CD4-positive, alpha-beta memory T cell (primary cell): ENCODE measurements around the gene SAP30BP. TPM values are rescaled to one million over a fixed set of nuclear protein-coding genes. Genes with fewer than 3 reads are reported as not detected.

Source experiments
- CTCF ChIA-PET: fragments of 350-600 bp; sonication (Branson Sonifier 250); formaldehyde crosslinking; loops from one replicate; lab custom pipeline; 2021; ENCODE audit warnings: inconsistent platforms; ENCODE audit not compliant: partially characterized antibody; lab: Charles Lee
- POLR2A ChIA-PET: fragments of 350-600 bp; sonication (Branson Sonifier 250); formaldehyde crosslinking; loops from one replicate; lab custom pipeline; 2021; ENCODE audit not compliant: partially characterized antibody; lab: Charles Lee
- DNase-seq, 5 donors: peaks; one replicate each; pipeline versions ENCODE4 v3.0.0 to v3.0.0-alpha.2; 2020 to 2022; ENCODE audit warnings: mixed read lengths in 1 of 5
- H3K27ac ChIP-seq: one replicate; pipeline ENCODE4 v1.7.0; 2013; ENCODE audit warnings: low read depth, low read length
- H3K27me3 ChIP-seq: 2 replicates; pipeline ENCODE4 v1.7.0; 2013; ENCODE audit warnings: mild to moderate bottlenecking, low read length, moderate library complexity; ENCODE audit not compliant: insufficient read depth
- H3K36me3 ChIP-seq: 2 replicates; pipeline ENCODE4 v1.7.0; 2013; ENCODE audit warnings: mild to moderate bottlenecking, low read length, moderate library complexity; ENCODE audit not compliant: insufficient read depth
- H3K4me1 ChIP-seq: 2 replicates; pipeline ENCODE4 v1.7.0; 2013; ENCODE audit warnings: mild to moderate bottlenecking, low read length, moderate library complexity; ENCODE audit not compliant: insufficient read depth
- H3K4me3 ChIP-seq, 2 donors: one replicate each; pipeline ENCODE4 v1.7.0; 2013; ENCODE audit warnings: low read length in 2 of 2, mild to moderate bottlenecking in 1 of 2
- H3K9me3 ChIP-seq, 2 donors: one replicate each; pipeline ENCODE4 v1.7.0; 2013; ENCODE audit warnings: low read length in 2 of 2, control low read depth in 1 of 2; ENCODE audit not compliant: control insufficient read depth in 1 of 2
- H3K27ac Mint-ChIP-seq, 7 donors: one replicate each; pipeline ENCODE4 v1.8.0; 2020 to 2021; ENCODE audit warnings: mixed read lengths in 7 of 7, mild to moderate bottlenecking in 6 of 7, inconsistent platforms in 3 of 7, moderate library complexity in 3 of 7
- H3K27me3 Mint-ChIP-seq, 2 donors: one replicate each; pipeline ENCODE4 v1.8.0; 2020 to 2021; ENCODE audit warnings: mixed read lengths in 2 of 2
- H3K36me3 Mint-ChIP-seq, 2 donors: one replicate each; pipeline ENCODE4 v1.8.0; 2020 to 2021; ENCODE audit warnings: mixed read lengths in 2 of 2, inconsistent platforms in 1 of 2, mild to moderate bottlenecking in 1 of 2
- H3K4me1 Mint-ChIP-seq, 4 donors: one replicate each; pipeline ENCODE4 v1.8.0; 2020 to 2021; ENCODE audit warnings: mixed read lengths in 4 of 4, mild to moderate bottlenecking in 1 of 4
- H3K4me3 Mint-ChIP-seq, 8 donors: one replicate each; pipeline ENCODE4 v1.8.0; 2020 to 2021; ENCODE audit warnings: mixed read lengths in 8 of 8, mild to moderate bottlenecking in 7 of 8, moderate library complexity in 6 of 8, inconsistent platforms in 3 of 8
- H3K9me3 Mint-ChIP-seq, 8 donors: one replicate each; pipeline ENCODE4 v1.8.0; 2020 to 2021; ENCODE audit warnings: mixed read lengths in 8 of 8, mild to moderate bottlenecking in 5 of 8, inconsistent platforms in 3 of 8, moderate library complexity in 1 of 8
- intact Hi-C: fragments of 100-400 bp; cut with micrococcal nuclease; formaldehyde crosslinking; loops from one replicate; pipeline ENCODE4 v1.15.1; 2023
- polyA plus RNA-seq, 2 donors: library from polyadenylated mRNA; unstranded; fragments of 300-500 nt; fragmentation: Illumina TruSeq; gene quantifications; one replicate each; pipeline ENCODE4 v1.2.3, GENCODE V29; 2021
- total RNA-seq, 2 experiments: library from RNA; stranded (reverse); gene quantifications; one replicate each; pipeline ENCODE4 v1.2.3, GENCODE V29; 2021

SAP30BP gene
- total and polyA plus RNA-seq, 4 experiments from 2014 or later = 69.9 to 119 (median 97.5) TPM

DNA sequence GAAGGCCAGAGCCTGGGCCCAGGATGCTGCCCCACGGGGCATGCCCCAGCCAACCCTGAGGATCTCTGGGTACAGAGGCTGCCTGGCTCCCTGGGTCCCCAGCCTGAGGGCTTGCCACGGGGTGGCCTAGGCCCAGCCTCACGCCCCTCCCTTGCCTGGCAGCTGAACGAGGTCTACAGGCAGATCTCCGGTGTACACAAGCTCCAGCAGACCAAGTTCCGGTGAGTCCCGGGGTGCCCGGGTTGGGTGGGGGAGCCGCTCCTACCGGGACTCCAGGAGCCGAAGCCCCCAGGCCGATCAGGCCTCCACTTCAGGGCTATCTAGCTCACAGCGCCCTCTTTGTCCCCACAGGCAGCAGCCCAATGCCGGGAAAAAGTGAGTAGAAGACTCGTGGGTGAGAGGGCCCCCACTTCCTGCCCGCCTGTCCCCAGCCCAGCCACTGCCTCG is 73.5 kb downstream of the SAP30BP start:
- Mint-ChIP-seq H3K27ac (no peak overlapping the region), H3K4me1 (no peaks in the 10 kb centered on the region), H3K4me3 (no peak overlapping the region), H3K9me3 (no peaks in the 10 kb centered on the region), H3K27me3 (no peaks in the 10 kb centered on the region), H3K36me3 (no peaks in the 10 kb centered on the region)
- no peaks in the 10 kb centered on the region for H3K36me3 ChIP-seq
- intact Hi-C loops = no loop called here
- DNase-seq = no peak
- no peaks in the 10 kb centered on the region for H3K9me3 ChIP-seq
- H3K27me3 ChIP-seq = no peaks in the 10 kb centered on the region
- no peak overlapping the region for H3K27ac ChIP-seq
- no peaks in the 10 kb centered on the region for H3K4me1 ChIP-seq
- ChIA-PET POLR2A (no interaction called here), CTCF (interaction anchor here (2.1 kb wide), 1 partner anchor 107 kb away, joined by 7 read pairs; the partner anchor contains the start of gene SMIM5)
- H3K4me3 ChIP-seq = no peak overlapping the region

DNA sequence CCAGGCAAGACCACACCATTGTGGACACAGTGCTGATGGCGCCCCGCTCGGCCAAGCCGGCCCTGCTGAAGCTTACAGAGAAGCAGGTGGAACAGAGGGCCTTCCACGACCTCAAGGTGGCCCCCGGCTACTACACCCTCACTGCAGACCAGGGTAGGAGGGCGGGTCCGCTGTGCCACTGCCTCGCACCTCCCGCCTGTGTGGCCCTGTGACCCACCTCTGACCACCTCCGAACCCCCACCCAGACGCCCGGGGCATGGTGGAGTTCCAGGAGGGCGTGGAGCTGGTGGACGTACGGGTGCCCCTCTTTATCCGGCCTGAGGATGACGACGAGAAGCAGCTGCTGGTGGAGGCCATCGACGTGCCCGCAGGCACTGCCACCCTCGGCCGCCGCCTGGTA is 75.2 kb downstream of the SAP30BP start:
- DNase-seq = no peak
- H3K4me1 Mint-ChIP-seq = no peaks in the 10 kb centered on the region
- no peaks in the 10 kb centered on the region for H3K36me3 Mint-ChIP-seq
- Histone ChIP-seq H3K4me1 (no peaks in the 10 kb centered on the region), H3K9me3 (no peaks in the 10 kb centered on the region), H3K27ac (no peak overlapping the region), H3K4me3 (no peak overlapping the region), H3K27me3 (no peaks in the 10 kb centered on the region), H3K36me3 (no peaks in the 10 kb centered on the region)
- intact Hi-C loops = no loop called here
- H3K27ac Mint-ChIP-seq = no peak overlapping the region
- ChIA-PET CTCF (interaction anchor here (2.1 to 12.1 kb wide), 2 partner anchors 69 to 109 kb away, joined by 7 to 162 read pairs; partner anchors contain the start of gene SMIM5), POLR2A (no interaction called here)
- H3K9me3 Mint-ChIP-seq = no peaks in the 10 kb centered on the region
- no peak overlapping the region for H3K4me3 Mint-ChIP-seq
- no peaks in the 10 kb centered on the region for H3K27me3 Mint-ChIP-seq

DNA sequence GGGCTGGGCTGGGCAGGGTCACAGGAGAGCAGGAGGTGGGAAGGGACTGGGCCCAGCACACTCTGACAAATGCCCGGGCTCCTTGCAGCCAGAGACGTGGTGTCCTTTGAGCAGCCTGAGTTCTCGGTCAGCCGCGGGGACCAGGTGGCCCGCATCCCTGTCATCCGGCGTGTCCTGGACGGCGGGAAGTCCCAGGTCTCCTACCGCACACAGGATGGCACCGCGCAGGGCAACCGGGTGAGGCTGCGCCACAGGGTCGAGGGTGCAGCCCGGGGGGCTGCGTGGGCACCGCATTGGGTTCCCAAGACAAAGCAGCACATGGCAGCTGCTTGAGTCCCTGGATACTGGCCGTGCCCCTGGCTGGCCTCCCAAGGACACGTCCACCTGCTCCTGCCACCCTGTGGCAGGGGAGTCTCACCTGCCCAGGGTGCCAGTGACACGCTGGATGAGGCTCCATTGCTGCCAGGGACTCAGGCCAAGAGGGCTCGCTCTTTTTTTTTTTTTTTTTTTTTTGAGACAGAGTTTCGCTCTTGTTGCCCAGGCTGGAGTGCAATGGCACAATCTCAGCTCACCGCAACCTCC is 76.6 kb downstream of the SAP30BP start:
- H3K9me3 ChIP-seq = no peaks in the 10 kb centered on the region
- Mint-ChIP-seq H3K4me3 (no peak overlapping the region), H3K4me1 (peaks cover 3 to 6% (median 5%) of the 10 kb centered on the region in 4 donors), H3K9me3 (no peaks in the 10 kb centered on the region), H3K36me3 (no peaks in the 10 kb centered on the region), H3K27me3 (peaks cover 0 to 3% of the 10 kb centered on the region in 2 donors), H3K27ac (no peak overlapping the region)
- intact Hi-C loops = no loop called here
- H3K27me3 ChIP-seq = no peaks in the 10 kb centered on the region
- no peak overlapping the region for H3K4me3 ChIP-seq
- H3K36me3 ChIP-seq = no peaks in the 10 kb centered on the region
- no peak for DNase-seq
- H3K27ac ChIP-seq = no peak overlapping the region
- ChIA-PET POLR2A (no interaction called here), CTCF (interaction anchor here (12.1 kb wide), 1 partner anchor 70 kb away, joined by 162 read pairs; no protein-coding TSS in a partner anchor)
- H3K4me1 ChIP-seq = no peaks in the 10 kb centered on the region

DNA sequence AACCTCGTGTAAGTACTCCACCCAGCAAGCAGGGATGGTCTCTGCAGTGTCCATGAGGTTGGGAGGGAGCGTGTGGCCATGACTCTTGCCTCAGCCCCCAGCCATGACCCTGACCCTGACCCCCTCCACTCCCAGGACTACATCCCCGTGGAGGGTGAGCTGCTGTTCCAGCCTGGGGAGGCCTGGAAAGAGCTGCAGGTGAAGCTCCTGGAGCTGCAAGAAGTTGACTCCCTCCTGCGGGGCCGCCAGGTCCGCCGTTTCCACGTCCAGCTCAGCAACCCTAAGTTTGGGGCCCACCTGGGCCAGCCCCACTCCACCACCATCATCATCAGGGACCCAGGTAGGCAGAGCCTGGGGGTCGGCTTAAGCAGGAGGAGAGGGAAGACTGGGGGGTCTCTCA is 81.6 kb downstream of the SAP30BP start:
- Mint-ChIP-seq H3K27me3 (peaks cover 0 to 3% of the 10 kb centered on the region in 2 donors), H3K9me3 (no peaks in the 10 kb centered on the region), H3K27ac (no peak overlapping the region), H3K36me3 (no peaks in the 10 kb centered on the region), H3K4me1 (peaks cover 9 to 22% (median 15%) of the 10 kb centered on the region in 4 donors), H3K4me3 (no peak overlapping the region)
- Histone ChIP-seq H3K9me3 (no peaks in the 10 kb centered on the region), H3K27me3 (no peaks in the 10 kb centered on the region), H3K4me1 (peaks cover 15% of the 10 kb centered on the region), H3K27ac (no peak overlapping the region), H3K4me3 (no peak overlapping the region), H3K36me3 (no peaks in the 10 kb centered on the region)
- intact Hi-C loops = loop anchor here (1.0 kb wide), 1 partner anchor 73 kb away; no protein-coding TSS in a partner anchor
- ChIA-PET POLR2A (interaction anchor here (1.3 to 1.9 kb wide), 6 partner anchors 73 to 119 kb away, joined by 3 to 6 read pairs (median 4); partner anchors contain the start of gene RECQL5), CTCF (interaction anchor here (0.7 to 12.5 kb wide), 43 partner anchors 11 to 444 kb away, joined by 3 to 326 read pairs (median 4); partner anchors contain the start of genes GALK1, RECQL5, SAP30BP and SMIM5)
- DNase-seq = no peak

DNA sequence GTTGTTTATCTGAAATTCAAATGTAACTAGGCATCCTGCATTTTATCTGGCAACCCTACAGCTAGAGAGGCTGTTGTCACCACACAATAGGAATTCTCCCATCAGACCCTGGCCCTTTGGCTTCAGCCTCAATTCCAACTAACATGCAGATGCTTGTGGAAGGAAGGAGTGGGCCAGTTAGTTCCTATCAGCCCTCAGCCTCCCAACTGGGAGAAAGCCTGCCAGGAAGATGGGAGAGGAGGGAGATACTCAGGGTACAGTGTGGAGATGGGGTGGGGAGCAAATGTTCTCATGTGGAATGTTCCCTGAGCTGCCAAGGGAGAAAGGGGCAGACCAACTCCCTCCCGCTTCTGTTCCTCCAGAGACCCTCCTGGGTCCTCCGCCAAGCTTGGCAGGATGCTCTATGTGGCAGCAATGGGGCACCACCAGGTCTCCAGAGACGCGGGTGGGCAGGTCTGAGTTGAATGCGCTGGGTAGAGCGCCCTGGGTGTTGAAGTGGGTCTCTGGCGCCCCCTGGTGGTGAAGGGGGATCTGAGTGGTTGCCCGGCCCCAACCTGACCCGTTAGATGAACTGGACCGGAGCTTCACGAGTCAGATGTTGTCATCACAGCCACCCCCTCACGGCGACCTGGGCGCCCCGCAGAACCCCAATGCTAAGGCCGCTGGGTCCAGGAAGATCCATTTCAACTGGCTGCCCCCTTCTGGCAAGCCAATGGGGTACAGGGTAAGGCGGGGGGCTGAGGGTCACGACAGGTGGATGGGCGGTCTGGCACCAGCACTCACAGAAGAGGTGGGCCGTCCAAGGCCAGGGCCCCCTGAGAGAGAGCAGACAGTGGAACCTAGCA is 82.6 kb downstream of the SAP30BP start:
- Mint-ChIP-seq H3K9me3 (no peaks in the 10 kb centered on the region), H3K36me3 (no peaks in the 10 kb centered on the region), H3K4me3 (peak overlapping the region in 4 of 8 donors; percentile 31 to 49 (median 34)), H3K27ac (peak overlapping the region in 3 of 7 donors; percentile 45 to 77 (median 65)), H3K4me1 (peaks cover 10 to 30% (median 18%) of the 10 kb centered on the region in 4 donors), H3K27me3 (peaks cover 0 to 3% of the 10 kb centered on the region in 2 donors)
- no peaks in the 10 kb centered on the region for H3K9me3 ChIP-seq
- DNase-seq = peak; percentile 77 to 83 (median 78)
- ChIA-PET CTCF (interaction anchor here (0.5 to 12.5 kb wide), 35 partner anchors 12 to 445 kb away, joined by 3 to 326 read pairs (median 4); partner anchors contain the start of genes GALK1, RECQL5, SAP30BP and SMIM5), POLR2A (interaction anchor here (0.8 to 1.9 kb wide), 9 partner anchors 15 to 120 kb away, joined by 3 to 6 read pairs (median 4); partner anchors contain the start of gene GALK1)
- H3K27me3 ChIP-seq = no peaks in the 10 kb centered on the region
- intact Hi-C loops = loop anchor here (1.0 to 5.0 kb wide), 3 partner anchors 116 to 323 kb away; partner anchors contain the start of gene SMIM5
- H3K4me1 ChIP-seq = peaks cover 22% of the 10 kb centered on the region
- H3K27ac ChIP-seq = no peak overlapping the region
- H3K36me3 ChIP-seq = no peaks in the 10 kb centered on the region
- H3K4me3 ChIP-seq = no peak overlapping the region

DNA sequence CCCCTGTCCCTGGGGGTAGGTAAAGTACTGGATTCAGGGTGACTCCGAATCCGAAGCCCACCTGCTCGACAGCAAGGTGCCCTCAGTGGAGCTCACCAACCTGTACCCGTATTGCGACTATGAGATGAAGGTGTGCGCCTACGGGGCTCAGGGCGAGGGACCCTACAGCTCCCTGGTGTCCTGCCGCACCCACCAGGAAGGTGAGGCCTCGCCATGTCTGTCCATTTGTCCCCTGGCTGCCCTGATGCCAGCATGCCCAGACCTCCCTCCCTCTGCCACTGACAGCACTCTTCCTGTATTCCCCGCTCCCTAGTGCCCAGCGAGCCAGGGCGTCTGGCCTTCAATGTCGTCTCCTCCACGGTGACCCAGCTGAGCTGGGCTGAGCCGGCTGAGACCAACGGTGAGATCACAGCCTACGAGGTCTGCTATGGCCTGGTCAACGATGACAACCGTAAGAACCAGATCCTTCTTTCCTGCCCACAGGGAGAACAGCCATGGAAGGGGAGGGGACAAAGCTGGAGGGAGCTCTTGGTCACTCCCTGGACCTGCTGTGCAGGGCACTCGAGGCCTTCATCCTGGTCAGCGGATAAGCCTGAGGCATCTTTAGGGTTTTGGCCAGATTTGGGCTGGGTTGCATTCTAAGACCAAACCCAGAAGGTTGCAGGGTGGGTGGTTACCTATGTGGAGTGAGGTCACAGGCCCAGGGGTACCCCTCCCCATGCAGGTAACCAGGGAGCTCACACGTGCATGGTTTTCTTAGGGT is 83.7 kb downstream of the SAP30BP start:
- no peak overlapping the region for H3K27ac Mint-ChIP-seq
- ChIA-PET POLR2A (interaction anchor here (0.8 to 1.8 kb wide), 4 partner anchors 14 to 93 kb away, joined by 3 to 5 read pairs (median 4); partner anchors contain the start of gene GALK1), CTCF (interaction anchor here (1.0 to 12.5 kb wide), 13 partner anchors 12 to 151 kb away, joined by 3 to 326 read pairs (median 6); partner anchors contain the start of genes GALK1, RECQL5, SAP30BP and SMIM5)
- H3K36me3 ChIP-seq = no peaks in the 10 kb centered on the region
- no peak overlapping the region for H3K4me3 Mint-ChIP-seq
- no peaks in the 10 kb centered on the region for H3K27me3 ChIP-seq
- H3K4me1 ChIP-seq = peaks cover 22% of the 10 kb centered on the region
- peaks cover 11 to 33% (median 21%) of the 10 kb centered on the region in 4 donors for H3K4me1 Mint-ChIP-seq
- no peaks in the 10 kb centered on the region for H3K9me3 Mint-ChIP-seq
- H3K36me3 Mint-ChIP-seq = no peaks in the 10 kb centered on the region
- H3K4me3 ChIP-seq = no peak overlapping the region
- no peaks in the 10 kb centered on the region for H3K9me3 ChIP-seq
- intact Hi-C loops = loop anchor here (1.0 to 5.0 kb wide), 3 partner anchors 118 to 325 kb away; partner anchors contain the start of gene SMIM5
- no peak overlapping the region for H3K27ac ChIP-seq
- DNase-seq = no peak
- peaks cover 0 to 3% of the 10 kb centered on the region in 2 donors for H3K27me3 Mint-ChIP-seq
